ENCODE measurements around the gene PLEKHO1.
"Not testable (repeated sequence)": the region's sequence is repeated elsewhere in the genome, so short reads cannot be mapped to it uniquely, and the experiment has no call there.

PLEKHO1 gene

GRCh38 chr1:150149271-150150132 lies at the start of gene PLEKHO1:
Gene PLEKHO1, plus strand, starts transcription at chr1:150149916. Its CDS starts 342 bp downstream, at chr1:150150258.
- peak; percentile 52 for DNase-seq (ENCODE audit: low spot score)

GRCh38 chr1:150102986-150103385 lies 46.7 kb upstream of the PLEKHO1 start:
- DNase-seq (ENCODE audit: low spot score), result no peak

GRCh38 chr1:150106341-150106740 lies 43.4 kb upstream of the PLEKHO1 start:
- DNase-seq (ENCODE audit: low spot score), result no peak

- DNase-seq (ENCODE audit: low spot score), result no peak
Measured at GRCh38 chr1:150109586-150109985, 40.1 kb upstream of the PLEKHO1 start.

- DNase-seq (ENCODE audit: low spot score), result no peak
Measured at GRCh38 chr1:150110116-150110515, 39.6 kb upstream of the PLEKHO1 start.

- no peak for DNase-seq (ENCODE audit: low spot score)
Measured at GRCh38 chr1:150111670-150112069, 38.0 kb upstream of the PLEKHO1 start.

- DNase-seq (ENCODE audit: low spot score), result no peak
Measured at GRCh38 chr1:150115121-150115520, 34.6 kb upstream of the PLEKHO1 start.

- no peak for DNase-seq (ENCODE audit: low spot score)
Measured at GRCh38 chr1:150118716-150119115, 31.0 kb upstream of the PLEKHO1 start.

GRCh38 chr1:150121236-150121862 lies 28.4 kb upstream of the PLEKHO1 start:
- DNase-seq (ENCODE audit: low spot score), result no peak

- DNase-seq (ENCODE audit: low spot score), result no peak
Measured at GRCh38 chr1:150126811-150127210, 22.9 kb upstream of the PLEKHO1 start.

- DNase-seq (ENCODE audit: low spot score), result no peak
Measured at GRCh38 chr1:150127464-150127863, 22.3 kb upstream of the PLEKHO1 start.

- DNase-seq (ENCODE audit: low spot score), result no peak
Measured at GRCh38 chr1:150127868-150128267, 21.8 kb upstream of the PLEKHO1 start.

GRCh38 chr1:150132372-150132771 lies 17.3 kb upstream of the PLEKHO1 start:
- no peak for DNase-seq (ENCODE audit: low spot score)

- no peak for DNase-seq (ENCODE audit: low spot score)
Measured at GRCh38 chr1:150134537-150134936, 15.2 kb upstream of the PLEKHO1 start.

- DNase-seq (ENCODE audit: low spot score), result not testable (repeated sequence)
Measured at GRCh38 chr1:150135400-150135799, 14.3 kb upstream of the PLEKHO1 start.

- DNase-seq (ENCODE audit: low spot score), result no peak
Measured at GRCh38 chr1:150138044-150138443, 11.7 kb upstream of the PLEKHO1 start.

GRCh38 chr1:150141452-150141851 lies 8.3 kb upstream of the PLEKHO1 start:
- no peak for DNase-seq (ENCODE audit: low spot score)

GRCh38 chr1:150142083-150142482 lies 7.6 kb upstream of the PLEKHO1 start:
- no peak for DNase-seq (ENCODE audit: low spot score)

- DNase-seq (ENCODE audit: low spot score), result no peak
Measured at GRCh38 chr1:150144606-150145005, 5.1 kb upstream of the PLEKHO1 start.

- not testable (repeated sequence) for DNase-seq (ENCODE audit: low spot score)
Measured at GRCh38 chr1:150146016-150146415, 3.7 kb upstream of the PLEKHO1 start.

- DNase-seq (ENCODE audit: low spot score), result no peak
Measured at GRCh38 chr1:150146849-150147542, 2.7 kb upstream of the PLEKHO1 start.

- DNase-seq (ENCODE audit: low spot score), result no peak
Measured at GRCh38 chr1:150148837-150149270, 862 bp upstream of the PLEKHO1 start.

Measured in HuH-7 (cell line).